ENCODE measurements around the gene GARNL3.

GARNL3 gene

DNA sequence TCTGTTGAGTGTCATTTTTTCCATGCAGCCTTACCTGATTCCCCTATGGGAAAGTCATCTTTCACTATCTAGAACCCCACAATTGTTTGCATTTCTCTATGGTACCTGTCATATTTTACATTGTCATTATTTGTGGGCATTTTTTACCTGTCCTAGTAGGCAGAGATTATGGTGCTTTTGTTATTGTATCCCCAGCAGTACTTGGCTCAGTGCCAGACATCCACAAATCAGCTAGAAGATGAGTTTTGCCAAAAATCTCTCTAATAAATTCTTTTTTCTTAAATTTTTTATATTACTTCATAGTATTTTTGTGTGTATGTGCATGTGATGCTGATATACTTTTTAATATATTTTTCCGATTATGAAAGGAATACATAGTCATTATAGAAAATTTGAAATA lies 13.2 kb downstream of the GARNL3 start:
- DNase-seq = no peak
- Histone ChIP-seq H3K4me3 (ENCODE audit: insufficient read depth, low read depth, low read length, poor library complexity, severe bottlenecking) (no peak overlapping the region), H3K4me1 (ENCODE audit: control insufficient read depth, insufficient read depth, low read length, poor library complexity, severe bottlenecking) (no peaks in the 10 kb centered on the region), H3K27me3 (replicated peaks; ENCODE audit: control insufficient read depth, insufficient read depth, low read length, poor library complexity, severe bottlenecking) (no peaks in the 10 kb centered on the region), H3K36me3 (ENCODE audit: control insufficient read depth, insufficient read depth, low read length) (no peaks in the 10 kb centered on the region), H3K9me3 (ENCODE audit: control insufficient read depth, low read length) (no peaks in the 10 kb centered on the region), H3K27ac (ENCODE audit: insufficient read depth, low read length, poor library complexity, severe bottlenecking) (no peak overlapping the region)

DNA sequence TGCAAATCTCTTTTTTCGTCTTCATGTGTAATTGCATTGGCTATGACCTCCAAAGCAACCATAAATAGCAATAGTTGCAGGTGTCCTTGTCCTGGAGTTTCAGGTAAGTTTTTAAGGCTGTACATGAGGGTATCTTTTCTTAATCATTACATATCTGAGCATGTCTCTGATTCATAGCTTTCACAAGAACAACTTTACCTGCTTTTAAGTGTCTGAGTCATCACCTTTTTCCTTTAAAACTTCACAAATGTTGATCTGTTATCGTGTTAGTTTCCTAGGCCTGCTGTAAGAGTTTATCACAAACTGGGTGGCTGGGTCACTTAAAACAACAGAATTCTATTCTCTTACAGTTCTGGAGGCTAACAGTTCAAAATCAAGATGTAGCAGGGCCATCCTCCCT lies 13.8 kb downstream of the GARNL3 start:
- Histone ChIP-seq H3K27ac (ENCODE audit: insufficient read depth, low read length, poor library complexity, severe bottlenecking) (no peak overlapping the region), H3K4me3 (ENCODE audit: insufficient read depth, low read depth, low read length, poor library complexity, severe bottlenecking) (no peak overlapping the region), H3K27me3 (replicated peaks; ENCODE audit: control insufficient read depth, insufficient read depth, low read length, poor library complexity, severe bottlenecking) (no peaks in the 10 kb centered on the region), H3K9me3 (ENCODE audit: control insufficient read depth, low read length) (no peaks in the 10 kb centered on the region), H3K4me1 (ENCODE audit: control insufficient read depth, insufficient read depth, low read length, poor library complexity, severe bottlenecking) (no peaks in the 10 kb centered on the region), H3K36me3 (ENCODE audit: control insufficient read depth, insufficient read depth, low read length) (no peaks in the 10 kb centered on the region)
- no peak for DNase-seq

DNA sequence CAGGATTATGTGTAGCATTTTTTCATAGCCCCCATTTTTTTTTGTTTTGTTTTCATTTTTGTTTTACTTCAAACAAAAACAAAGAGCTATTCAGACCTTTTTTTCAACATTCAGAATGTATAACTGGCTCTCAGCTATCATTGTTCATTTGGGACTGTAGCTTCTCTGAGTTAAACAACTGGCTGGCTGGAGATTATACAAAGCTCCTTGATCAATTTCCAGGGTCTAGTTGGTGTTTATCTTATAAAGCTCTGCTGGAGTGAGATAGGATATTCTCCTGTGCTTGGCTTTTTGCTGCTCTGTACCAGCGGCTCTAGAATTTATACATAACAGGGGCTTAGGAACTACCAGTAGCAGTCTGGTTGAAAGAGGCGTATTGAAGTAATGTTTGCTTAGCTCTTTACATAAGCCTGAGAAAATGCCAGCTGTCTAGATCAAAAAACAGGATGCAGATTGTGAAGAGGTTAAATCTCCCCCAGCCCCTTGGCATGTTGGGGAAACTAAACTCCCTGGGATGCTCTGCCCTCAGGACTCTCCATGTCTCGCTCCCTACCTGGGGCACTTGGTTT lies 15.2 kb downstream of the GARNL3 start:
- Histone ChIP-seq H3K4me3 (ENCODE audit: insufficient read depth, low read depth, low read length, poor library complexity, severe bottlenecking) (no peak overlapping the region), H3K27me3 (replicated peaks; ENCODE audit: control insufficient read depth, insufficient read depth, low read length, poor library complexity, severe bottlenecking) (no peaks in the 10 kb centered on the region), H3K4me1 (ENCODE audit: control insufficient read depth, insufficient read depth, low read length, poor library complexity, severe bottlenecking) (no peaks in the 10 kb centered on the region), H3K27ac (ENCODE audit: insufficient read depth, low read length, poor library complexity, severe bottlenecking) (no peak overlapping the region), H3K36me3 (ENCODE audit: control insufficient read depth, insufficient read depth, low read length) (no peaks in the 10 kb centered on the region), H3K9me3 (ENCODE audit: control insufficient read depth, low read length) (no peaks in the 10 kb centered on the region)
- DNase-seq = no peak

DNA sequence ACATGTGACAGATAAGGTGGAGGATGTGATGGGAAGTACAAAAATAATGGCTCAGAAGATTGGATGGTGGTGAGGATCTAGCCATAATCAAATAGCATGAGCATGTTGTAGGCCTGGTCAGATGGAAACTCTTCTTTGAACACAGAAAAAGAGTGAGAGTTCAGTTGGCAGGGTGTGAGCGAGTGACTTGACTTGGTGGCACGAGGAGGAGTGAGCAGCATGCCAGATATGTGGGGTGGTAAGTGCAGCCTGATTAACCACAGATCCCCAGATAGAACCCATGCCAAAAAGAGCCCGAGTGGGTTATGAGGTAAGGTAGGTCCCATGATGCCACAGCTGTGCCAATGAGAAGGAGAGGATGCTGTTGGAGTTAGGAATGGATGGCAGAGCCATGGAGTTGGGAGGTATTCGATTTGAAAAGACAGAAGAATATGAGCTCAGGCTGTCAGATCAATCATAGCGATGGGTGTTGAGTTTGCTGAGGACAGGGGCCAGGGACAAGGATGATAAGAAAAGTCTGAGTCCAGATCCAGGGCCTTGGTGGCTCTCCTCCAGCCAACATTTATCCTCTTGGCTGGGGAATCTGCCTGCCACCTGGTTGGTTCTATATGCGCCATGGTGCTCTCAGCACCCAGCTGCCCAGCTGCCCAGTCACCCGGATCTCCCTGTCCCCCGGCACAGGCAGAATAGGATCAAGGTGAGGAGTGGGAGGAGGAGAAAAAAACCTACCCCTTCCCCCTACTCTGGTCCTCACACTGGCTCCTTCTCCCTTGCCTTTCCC lies 16.5 kb downstream of the GARNL3 start:
- Histone ChIP-seq H3K27ac (ENCODE audit: insufficient read depth, low read length, poor library complexity, severe bottlenecking) (no peak overlapping the region), H3K4me3 (ENCODE audit: insufficient read depth, low read depth, low read length, poor library complexity, severe bottlenecking) (no peak overlapping the region), H3K9me3 (ENCODE audit: control insufficient read depth, low read length) (no peaks in the 10 kb centered on the region), H3K4me1 (ENCODE audit: control insufficient read depth, insufficient read depth, low read length, poor library complexity, severe bottlenecking) (no peaks in the 10 kb centered on the region), H3K36me3 (ENCODE audit: control insufficient read depth, insufficient read depth, low read length) (no peaks in the 10 kb centered on the region), H3K27me3 (replicated peaks; ENCODE audit: control insufficient read depth, insufficient read depth, low read length, poor library complexity, severe bottlenecking) (no peaks in the 10 kb centered on the region)
- no peak for DNase-seq

DNA sequence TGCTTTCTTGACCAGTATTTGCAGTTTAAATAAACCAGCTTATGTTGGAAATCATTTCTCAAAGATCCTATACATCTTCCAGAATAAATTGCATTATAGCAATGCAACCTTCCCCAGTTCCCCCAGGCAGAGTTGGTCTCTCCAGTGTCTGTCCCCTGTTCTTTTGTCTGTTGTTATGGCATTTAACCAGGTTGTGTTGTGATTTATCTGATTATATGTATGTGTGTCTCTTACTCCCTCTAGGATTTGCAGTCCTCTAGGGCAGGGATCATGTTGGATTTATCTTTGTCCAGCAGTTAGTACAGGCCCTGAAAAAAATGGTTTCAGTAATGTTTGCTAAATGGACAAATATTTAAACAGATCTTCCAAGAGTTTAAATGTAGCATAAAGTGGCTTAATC lies 17.3 kb downstream of the GARNL3 start:
- Histone ChIP-seq H3K4me1 (ENCODE audit: control insufficient read depth, insufficient read depth, low read length, poor library complexity, severe bottlenecking) (no peaks in the 10 kb centered on the region), H3K27ac (ENCODE audit: insufficient read depth, low read length, poor library complexity, severe bottlenecking) (no peak overlapping the region), H3K36me3 (ENCODE audit: control insufficient read depth, insufficient read depth, low read length) (no peaks in the 10 kb centered on the region), H3K4me3 (ENCODE audit: insufficient read depth, low read depth, low read length, poor library complexity, severe bottlenecking) (no peak overlapping the region), H3K9me3 (ENCODE audit: control insufficient read depth, low read length) (no peaks in the 10 kb centered on the region), H3K27me3 (replicated peaks; ENCODE audit: control insufficient read depth, insufficient read depth, low read length, poor library complexity, severe bottlenecking) (no peaks in the 10 kb centered on the region)
- no peak for DNase-seq

DNA sequence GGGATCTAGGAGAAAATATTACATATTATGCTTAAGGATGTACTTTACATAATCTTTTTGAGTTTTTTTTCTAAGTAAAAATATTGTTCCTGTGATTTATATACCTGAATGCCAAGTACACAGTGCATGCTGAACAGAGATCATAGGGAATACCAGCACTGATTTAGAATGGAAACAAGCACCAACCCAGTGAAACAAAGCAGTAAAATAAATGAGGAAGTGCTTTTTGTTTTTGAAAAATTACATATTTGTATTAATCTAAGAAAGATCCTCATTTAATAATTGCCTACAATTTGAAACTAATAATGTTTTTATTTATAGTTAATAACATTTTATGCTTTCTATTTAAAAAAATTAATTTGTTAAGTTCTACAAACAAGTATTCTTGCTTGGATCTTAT lies 18.0 kb downstream of the GARNL3 start:
- no peaks in the 10 kb centered on the region for H3K9me3 ChIP-seq (ENCODE audit: control insufficient read depth, low read length)
- H3K27me3 ChIP-seq (replicated peaks; ENCODE audit: control insufficient read depth, insufficient read depth, low read length, poor library complexity, severe bottlenecking) = no peaks in the 10 kb centered on the region
- no peaks in the 10 kb centered on the region for H3K4me1 ChIP-seq (ENCODE audit: control insufficient read depth, insufficient read depth, low read length, poor library complexity, severe bottlenecking)
- DNase-seq = no peak
- no peak overlapping the region for H3K27ac ChIP-seq (ENCODE audit: insufficient read depth, low read length, poor library complexity, severe bottlenecking)
- H3K4me3 ChIP-seq (ENCODE audit: insufficient read depth, low read depth, low read length, poor library complexity, severe bottlenecking) = no peak overlapping the region
- no peaks in the 10 kb centered on the region for H3K36me3 ChIP-seq (ENCODE audit: control insufficient read depth, insufficient read depth, low read length)

DNA sequence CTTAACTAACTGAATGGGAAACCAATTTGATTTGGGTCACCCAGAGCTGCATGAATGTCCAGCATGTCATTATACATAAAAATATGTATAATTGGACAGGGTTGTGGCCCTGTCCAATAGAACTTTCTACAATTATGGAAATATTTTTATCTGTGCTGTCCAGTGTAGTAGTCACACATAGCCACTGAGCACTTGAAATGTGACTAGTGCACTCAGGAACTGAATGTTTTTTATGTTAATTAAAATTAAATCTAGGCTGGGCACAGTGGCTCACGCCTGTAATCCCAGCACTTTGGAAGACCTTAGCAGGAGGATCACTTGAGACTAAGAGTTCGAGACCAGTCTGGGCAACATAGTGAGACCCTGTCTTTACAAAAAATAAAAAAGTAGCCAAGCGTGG lies 18.6 kb downstream of the GARNL3 start:
- H3K4me3 ChIP-seq (ENCODE audit: insufficient read depth, low read depth, low read length, poor library complexity, severe bottlenecking) = no peak overlapping the region
- H3K9me3 ChIP-seq (ENCODE audit: control insufficient read depth, low read length) = no peaks in the 10 kb centered on the region
- H3K27me3 ChIP-seq (replicated peaks; ENCODE audit: control insufficient read depth, insufficient read depth, low read length, poor library complexity, severe bottlenecking) = no peaks in the 10 kb centered on the region
- H3K27ac ChIP-seq (ENCODE audit: insufficient read depth, low read length, poor library complexity, severe bottlenecking) = no peak overlapping the region
- no peak for DNase-seq
- no peaks in the 10 kb centered on the region for H3K4me1 ChIP-seq (ENCODE audit: control insufficient read depth, insufficient read depth, low read length, poor library complexity, severe bottlenecking)
- H3K36me3 ChIP-seq (ENCODE audit: control insufficient read depth, insufficient read depth, low read length) = no peaks in the 10 kb centered on the region

DNA sequence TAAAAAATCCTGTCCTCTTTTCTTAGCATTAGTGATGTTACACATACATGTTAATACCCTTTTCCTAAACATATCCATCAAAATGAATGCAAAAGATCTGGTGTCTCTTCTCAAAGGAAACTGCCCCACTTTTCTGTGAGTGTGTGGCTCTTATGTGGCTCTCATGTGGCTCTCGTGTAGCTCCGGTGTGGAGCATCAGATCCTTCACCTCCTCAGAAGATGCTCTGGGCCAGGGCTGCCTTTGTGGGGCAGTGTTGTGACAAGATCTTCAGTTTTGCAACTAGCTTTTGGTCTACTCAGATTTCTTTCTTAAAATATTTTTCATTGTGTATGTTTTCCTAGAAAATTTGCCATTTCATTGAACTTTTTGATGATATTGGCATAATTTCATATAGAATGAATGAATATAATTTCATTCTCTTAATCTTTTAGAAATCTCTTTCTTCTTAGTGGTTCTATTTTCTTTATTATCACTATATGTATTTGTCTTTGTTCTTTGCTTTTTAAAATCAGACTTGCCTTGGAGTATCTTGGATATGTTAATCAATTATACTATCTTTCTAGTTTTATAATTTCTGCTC lies 19.4 kb downstream of the GARNL3 start:
- H3K4me1 ChIP-seq (ENCODE audit: control insufficient read depth, insufficient read depth, low read length, poor library complexity, severe bottlenecking) = no peaks in the 10 kb centered on the region
- H3K9me3 ChIP-seq (ENCODE audit: control insufficient read depth, low read length) = no peaks in the 10 kb centered on the region
- no peaks in the 10 kb centered on the region for H3K36me3 ChIP-seq (ENCODE audit: control insufficient read depth, insufficient read depth, low read length)
- no peak overlapping the region for H3K27ac ChIP-seq (ENCODE audit: insufficient read depth, low read length, poor library complexity, severe bottlenecking)
- H3K27me3 ChIP-seq (replicated peaks; ENCODE audit: control insufficient read depth, insufficient read depth, low read length, poor library complexity, severe bottlenecking) = no peaks in the 10 kb centered on the region
- H3K4me3 ChIP-seq (ENCODE audit: insufficient read depth, low read depth, low read length, poor library complexity, severe bottlenecking) = no peak overlapping the region
- DNase-seq = no peak

DNA sequence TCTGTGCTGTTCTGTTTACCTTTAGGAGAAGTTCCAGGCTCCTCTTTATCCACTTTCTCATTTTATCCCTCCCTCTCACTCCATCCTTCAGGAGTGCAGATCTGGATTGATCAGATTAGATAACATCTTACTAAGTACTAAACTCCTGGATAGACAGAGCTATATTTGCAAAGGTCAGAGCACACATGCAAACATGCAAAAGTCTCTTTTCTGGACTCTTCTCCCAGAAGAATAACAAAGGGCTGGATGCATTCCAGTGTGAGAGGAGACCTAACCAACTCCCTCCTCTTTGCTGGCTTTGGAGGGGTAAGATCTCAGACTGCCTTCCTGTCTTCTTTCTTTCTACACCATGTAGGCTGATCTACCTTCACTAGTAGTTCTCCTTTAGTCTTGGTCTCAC lies 21.4 kb downstream of the GARNL3 start:
- Histone ChIP-seq H3K36me3 (ENCODE audit: control insufficient read depth, insufficient read depth, low read length) (no peaks in the 10 kb centered on the region), H3K27me3 (replicated peaks; ENCODE audit: control insufficient read depth, insufficient read depth, low read length, poor library complexity, severe bottlenecking) (no peaks in the 10 kb centered on the region), H3K9me3 (ENCODE audit: control insufficient read depth, low read length) (no peaks in the 10 kb centered on the region), H3K27ac (ENCODE audit: insufficient read depth, low read length, poor library complexity, severe bottlenecking) (no peak overlapping the region), H3K4me1 (ENCODE audit: control insufficient read depth, insufficient read depth, low read length, poor library complexity, severe bottlenecking) (no peaks in the 10 kb centered on the region), H3K4me3 (ENCODE audit: insufficient read depth, low read depth, low read length, poor library complexity, severe bottlenecking) (no peak overlapping the region)
- no peak for DNase-seq

DNA sequence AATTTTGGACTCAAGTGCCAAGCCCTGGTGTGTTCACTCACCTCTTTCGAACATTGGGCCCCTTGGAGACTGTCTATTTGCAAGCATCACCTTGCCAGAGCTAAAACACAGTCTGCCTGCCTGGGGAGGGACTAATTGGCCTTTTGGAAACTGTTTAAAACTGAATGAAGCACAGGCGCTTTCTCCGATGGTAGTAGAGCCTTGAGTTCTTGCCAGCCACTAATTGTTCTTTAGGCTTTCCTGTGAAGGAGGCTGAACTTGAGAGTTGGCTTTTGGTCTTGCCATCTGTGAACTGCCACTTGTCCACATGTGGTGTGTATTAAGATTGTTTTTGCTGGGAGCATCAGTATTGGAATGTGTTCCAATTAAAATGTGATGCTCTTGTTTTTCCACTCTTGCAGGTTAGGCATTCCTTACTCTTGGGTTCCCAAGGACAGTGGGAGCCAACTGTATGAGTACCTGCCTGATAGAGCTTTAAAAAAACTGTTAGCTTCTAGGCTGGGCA lies 26.0 kb downstream of the GARNL3 start:
- Histone ChIP-seq H3K4me3 (ENCODE audit: insufficient read depth, low read depth, low read length, poor library complexity, severe bottlenecking) (no peak overlapping the region), H3K27me3 (replicated peaks; ENCODE audit: control insufficient read depth, insufficient read depth, low read length, poor library complexity, severe bottlenecking) (no peaks in the 10 kb centered on the region), H3K27ac (ENCODE audit: insufficient read depth, low read length, poor library complexity, severe bottlenecking) (no peak overlapping the region), H3K4me1 (ENCODE audit: control insufficient read depth, insufficient read depth, low read length, poor library complexity, severe bottlenecking) (no peaks in the 10 kb centered on the region), H3K36me3 (ENCODE audit: control insufficient read depth, insufficient read depth, low read length) (no peaks in the 10 kb centered on the region), H3K9me3 (ENCODE audit: control insufficient read depth, low read length) (no peaks in the 10 kb centered on the region)
- DNase-seq = no peak
